Renal pelvis (tissue), 4 donors: ENCODE data around the gene GRK4. TPM values are rescaled to one million over a fixed set of nuclear protein-coding genes. Genes with fewer than 3 reads are reported as not detected.
"Not testable (repeated sequence)": the region's sequence is repeated elsewhere in the genome, so short reads cannot be mapped to it uniquely, and the experiment has no call there.

Experiments
- DNase-seq: peaks from one replicate; pipeline ENCODE4 v3.0.0-alpha.2; 2013
- polyA plus RNA-seq, 3 donors: library from polyadenylated mRNA; unstranded; fragments of 120-200 nt; gene quantifications; one replicate each; pipeline ENCODE4 v1.2.1, GENCODE V29; 2013; ENCODE audit not compliant: insufficient read length in 3 of 3

Gene GRK4
- polyA plus RNA-seq, 3 donors = 7.9 to 11.5 (median 8.8) TPM

GRCh38 chr4:2940267-2941137 is 22.9 kb upstream of the GRK4 start:
- no peak for DNase-seq

- DNase-seq = no peak
Measured at GRCh38 chr4:2941138-2942036, 22.0 kb upstream of the GRK4 start.

GRCh38 chr4:2942037-2942531 is 21.3 kb upstream of the GRK4 start:
- DNase-seq = no peak

GRCh38 chr4:2942532-2943363 is 20.6 kb upstream of the GRK4 start:
- DNase-seq = no peak

GRCh38 chr4:2943364-2944090 is 19.8 kb upstream of the GRK4 start:
- no peak for DNase-seq

- DNase-seq = no peak
Measured at GRCh38 chr4:2944091-2944482, 19.3 kb upstream of the GRK4 start.

GRCh38 chr4:2944586-2945526 is 18.5 kb upstream of the GRK4 start:
- no peak for DNase-seq

- not testable (repeated sequence) for DNase-seq
Measured at GRCh38 chr4:2945619-2946604, 17.5 kb upstream of the GRK4 start.

GRCh38 chr4:2946812-2947600 is 16.4 kb upstream of the GRK4 start:
- DNase-seq = no peak

GRCh38 chr4:2947926-2948325 is 15.4 kb upstream of the GRK4 start:
- no peak for DNase-seq

GRCh38 chr4:2948895-2949781 is 14.2 kb upstream of the GRK4 start:
- no peak for DNase-seq

GRCh38 chr4:2949782-2950125 is 13.6 kb upstream of the GRK4 start:
- DNase-seq = no peak

GRCh38 chr4:2950221-2950989 is 13.0 kb upstream of the GRK4 start:
- DNase-seq = no peak

GRCh38 chr4:2953496-2953895 is 9.9 kb upstream of the GRK4 start:
- DNase-seq = no peak

GRCh38 chr4:2954358-2955185 is 8.8 kb upstream of the GRK4 start:
- DNase-seq = no peak
